Body of pancreas (tissue), 4 donors: ENCODE data around the gene CLHC1.

Experiments
- CTCF ChIP-seq, 7 experiments: fragments of 450-650 bp in 4 of 7; fragments of 200-600 bp in 3 of 7; sonication (generic) in 3 of 7; IDR thresholded peaks; one replicate each; pipeline ENCODE4 v1.5.1; 2016 to 2019; ENCODE audit warnings: antibody characterized with exemption in 7 of 7
- POLR2A ChIP-seq, 3 donors: fragments of 450-650 bp; IDR thresholded peaks; one replicate each; pipeline ENCODE4 v1.6.1; 2016; ENCODE audit warnings: antibody characterized with exemption in 3 of 3, mild to moderate bottlenecking in 2 of 3

GRCh38 chr2:55223958-55224760 is 7.9 kb downstream of the CLHC1 start:
- no peak for TF ChIP-seq CTCF (IDR thresholded peaks at IDR 0.05)
- no peak for TF ChIP-seq POLR2A (IDR thresholded peaks at IDR 0.05)
